Measurements from ENCODE around the gene UBE3B. TPM values are rescaled to one million over a fixed set of nuclear protein-coding genes. Genes with fewer than 3 reads are reported as not detected.

Gene UBE3B
- total RNA-seq, 4 donors from 2014 or later: 42.7 to 49.9 (median 46.3) TPM

GRCh38 chr12:109563291-109564284, 86.2 kb downstream of the UBE3B start:
- WGBS, 2 donors: 84 to 85% methylated on average over 26 to 27 of the region's 30 CpGs
- no peak for DNase-seq (ENCODE audit: low spot score in 2 of 2)
- no peak for TF ChIP-seq POLR2A (IDR thresholded peaks at IDR 0.05)
- no peak for TF ChIP-seq CTCF (IDR thresholded peaks at IDR 0.05)
- no peak overlapping the region for H3K4me3 ChIP-seq (ENCODE audit: low read depth, poor library complexity, severe bottlenecking)
- intact Hi-C loops (cut with DNase I; ENCODE audit: low total_unique reads): no loop called here

- no peak for DNase-seq (ENCODE audit: low spot score in 2 of 2)
- H3K4me3 ChIP-seq (ENCODE audit: low read depth, poor library complexity, severe bottlenecking): no peak overlapping the region
- 88 to 89% methylated on average over 5 to 8 of the region's 8 CpGs for WGBS, 2 donors
- TF ChIP-seq POLR2A (IDR thresholded peaks at IDR 0.05): no peak
- TF ChIP-seq CTCF (IDR thresholded peaks at IDR 0.05): no peak
- intact Hi-C loops (cut with DNase I; ENCODE audit: low total_unique reads): no loop called here
Observed at GRCh38 chr12:109566424-109566823, 89.0 kb downstream of the UBE3B start.

- no peak overlapping the region for H3K4me3 ChIP-seq (ENCODE audit: low read depth, poor library complexity, severe bottlenecking)
- no peak for DNase-seq (ENCODE audit: low spot score in 2 of 2)
- 83 to 85% methylated on average over 10 of the region's 10 CpGs for WGBS, 2 donors
- TF ChIP-seq CTCF (IDR thresholded peaks at IDR 0.05): no peak
- intact Hi-C loops (cut with DNase I; ENCODE audit: low total_unique reads): no loop called here
Observed at GRCh38 chr12:109567296-109567695, 89.9 kb downstream of the UBE3B start.

- TF ChIP-seq POLR2A (IDR thresholded peaks at IDR 0.05) (no peak), CTCF (IDR thresholded peaks at IDR 0.05) (no peak)
- no peak for DNase-seq (ENCODE audit: low spot score in 2 of 2)
- 70 to 76% methylated on average over 3 of the region's 3 CpGs for WGBS, 2 donors
- intact Hi-C loops (cut with DNase I; ENCODE audit: low total_unique reads): no loop called here
- no peak overlapping the region for H3K4me3 ChIP-seq (ENCODE audit: low read depth, poor library complexity, severe bottlenecking)
Observed at GRCh38 chr12:109567967-109568366, 90.5 kb downstream of the UBE3B start.

- no peak for TF ChIP-seq POLR2A (IDR thresholded peaks at IDR 0.05)
- no peak for TF ChIP-seq CTCF (IDR thresholded peaks at IDR 0.05)
- H3K4me3 ChIP-seq (ENCODE audit: low read depth, poor library complexity, severe bottlenecking): no peak overlapping the region
- WGBS, 2 donors: 86 to 92% methylated on average over 7 of the region's 7 CpGs
- intact Hi-C loops (cut with DNase I; ENCODE audit: low total_unique reads): no loop called here
- DNase-seq (ENCODE audit: low spot score in 2 of 2): no peak
Observed at GRCh38 chr12:109568486-109568885, 91.1 kb downstream of the UBE3B start.

Measured in lower leg skin (tissue), 4 donors.